Suprapubic skin (tissue), 3 donors: Measurements from ENCODE around the gene ZNF536.

ENCODE experiments used
- CTCF ChIP-seq, 2 donors: fragments of 200-600 bp in 1 of 2; fragments of 450-650 bp in 1 of 2; sonication (generic) in 1 of 2; IDR thresholded peaks; one replicate each; pipeline ENCODE4 v1.5.1; 2016 to 2019; ENCODE audit warnings: antibody characterized with exemption in 2 of 2, mild to moderate bottlenecking in 1 of 2, moderate library complexity in 1 of 2
- POLR2A ChIP-seq, 2 donors: fragments of 450-650 bp; IDR thresholded peaks; one replicate each; pipeline ENCODE4 v1.6.1; 2017; ENCODE audit warnings: antibody characterized with exemption in 2 of 2, mild to moderate bottlenecking in 2 of 2, moderate library complexity in 2 of 2

- TF ChIP-seq CTCF (IDR thresholded peaks at IDR 0.05), result no peak
- TF ChIP-seq POLR2A (IDR thresholded peaks at IDR 0.05), result no peak
Observed at GRCh38 chr19:30351774-30352173, 20.4 kb upstream of the ZNF536 start.
